CD4-positive, alpha-beta T cell treated with Interleukin-21 for 1 hour (primary cell): ENCODE results near the gene FER.
"Not testable (repeated sequence)": the region's sequence is repeated elsewhere in the genome, so short reads cannot be mapped to it uniquely, and the experiment has no call there.

Experiments used
- DNase-seq: peaks from one replicate; pipeline ENCODE4 v3.0.0-alpha.2; 2020

FER gene

GRCh38 chr5:108899244-108899643, 151.5 kb downstream of the FER start:
- DNase-seq: not testable (repeated sequence)

DNA sequence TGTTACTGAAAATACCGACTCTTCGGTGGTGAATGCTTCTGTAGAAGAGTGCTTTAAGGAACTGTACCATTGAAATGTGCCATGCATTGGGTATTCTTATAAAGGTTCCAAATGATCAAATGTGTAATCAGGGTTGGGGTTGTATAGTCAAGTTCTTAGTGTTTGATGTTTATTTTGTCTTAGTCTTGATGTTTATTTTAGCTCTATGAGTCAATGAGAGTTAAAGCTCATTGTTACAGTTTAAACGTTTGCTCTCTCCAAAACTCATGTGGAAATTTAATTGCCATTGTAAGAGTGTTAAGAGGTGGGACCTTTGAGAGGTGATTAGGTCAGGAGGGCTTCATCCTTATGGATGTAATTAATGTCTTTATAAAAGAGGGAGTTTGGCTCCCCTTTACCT, 153.0 kb downstream of the FER start:
- DNase-seq: no peak

GRCh38 chr5:108905805-108906204, 158.1 kb downstream of the FER start:
- DNase-seq: no peak

DNA sequence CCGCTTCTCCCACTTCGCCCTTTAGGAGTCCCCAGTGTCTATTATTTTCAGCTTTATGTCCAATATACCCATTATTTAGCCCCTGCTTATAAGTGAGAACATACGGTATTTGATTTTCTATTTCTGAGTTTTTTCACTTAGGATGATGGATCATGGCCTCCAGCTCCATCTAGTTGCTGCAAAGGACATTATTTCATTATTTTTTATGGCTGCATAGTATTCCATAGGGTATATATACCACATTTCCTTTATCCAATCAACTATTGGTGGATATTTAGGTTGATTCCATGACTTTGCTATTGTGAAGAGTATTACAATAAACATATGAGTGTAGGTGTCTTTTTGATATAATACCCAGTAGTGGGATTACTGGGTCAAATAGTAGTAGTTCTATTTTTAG, 162.9 kb downstream of the FER start:
- DNase-seq: no peak

DNA sequence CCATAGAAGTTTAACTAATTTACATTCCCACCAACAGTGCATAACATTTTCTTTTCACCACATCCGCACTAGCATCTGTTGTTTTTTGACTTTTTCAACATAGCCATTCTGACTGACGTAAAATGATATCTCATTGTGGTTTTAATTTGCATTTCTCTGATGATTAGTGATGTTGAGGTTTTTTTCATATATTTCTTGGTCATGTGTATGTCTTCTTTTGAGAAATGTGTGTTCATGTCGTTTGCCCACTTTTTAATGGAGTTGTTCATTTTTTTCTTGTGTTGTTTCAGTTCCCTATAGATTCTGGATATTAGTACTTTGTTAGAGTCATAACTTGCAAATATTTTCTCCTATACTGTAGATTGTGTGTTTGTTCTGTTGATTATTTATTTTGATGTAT, 163.4 kb downstream of the FER start:
- DNase-seq: no peak

DNA sequence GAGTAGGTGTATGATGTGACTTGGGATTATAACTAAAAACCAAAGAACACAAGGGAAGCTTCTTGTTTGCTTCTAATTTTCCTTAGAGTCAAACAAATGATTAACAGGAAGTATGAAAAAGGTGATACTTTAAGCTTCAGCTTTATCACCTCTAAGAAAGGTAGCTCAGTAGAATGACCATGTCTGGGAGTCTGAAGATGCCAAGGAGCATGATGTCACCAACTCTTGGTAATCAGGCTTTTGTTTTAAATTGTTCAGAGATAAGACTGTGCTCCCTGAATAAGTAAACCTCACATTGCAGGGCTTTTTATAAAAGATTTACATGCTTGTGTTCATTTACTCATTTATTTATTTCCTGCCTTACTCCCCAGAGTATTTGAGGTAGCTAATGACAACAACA, 169.9 kb downstream of the FER start:
- DNase-seq: no peak

- peak; percentile 10 for DNase-seq
Measured at GRCh38 chr5:108919591-108920326, 172.1 kb downstream of the FER start.

GRCh38 chr5:108924457-108924961, 176.8 kb downstream of the FER start:
- DNase-seq: no peak

DNA sequence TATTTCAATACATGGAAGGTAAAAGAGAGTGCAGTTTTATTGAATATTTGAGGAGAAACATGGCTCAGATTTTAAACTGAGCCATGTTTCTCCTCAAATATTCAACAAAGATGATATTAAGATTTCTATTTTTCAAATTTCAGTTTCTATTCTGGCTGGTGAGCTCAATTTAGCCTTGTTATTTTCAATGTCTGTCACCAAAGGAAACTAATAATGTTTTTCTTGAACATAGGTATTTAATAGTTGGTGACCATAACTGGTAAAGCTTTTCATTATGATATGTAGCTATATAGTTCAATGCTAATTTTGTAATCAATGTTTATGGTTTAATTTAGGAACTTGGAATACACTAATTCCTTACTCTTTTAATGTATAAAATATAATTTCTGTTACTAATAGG, 177.4 kb downstream of the FER start:
- no peak for DNase-seq

GRCh38 chr5:108930107-108930506, 182.4 kb downstream of the FER start:
- DNase-seq: no peak

DNA sequence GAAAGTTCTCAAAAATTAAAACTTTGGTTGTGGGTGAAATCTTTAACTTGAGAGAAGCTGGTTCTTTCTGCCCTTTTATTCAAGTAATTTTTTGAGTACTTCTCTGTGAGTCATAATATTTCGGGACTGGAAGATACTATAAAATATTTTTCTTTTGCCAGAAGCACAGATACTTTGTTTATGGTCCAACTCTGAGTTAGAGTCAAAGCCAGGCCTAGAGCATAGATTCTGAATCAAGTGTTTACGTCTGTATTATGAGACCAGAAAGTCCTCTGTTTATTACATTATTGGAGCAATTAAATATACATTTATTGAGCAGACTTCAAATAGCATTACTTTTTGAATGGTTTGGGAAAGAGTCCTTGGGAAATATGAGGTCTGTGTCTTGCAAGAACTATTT, 187.9 kb downstream of the FER start:
- DNase-seq: no peak

GRCh38 chr5:108937221-108937620, 189.5 kb downstream of the FER start:
- no peak for DNase-seq

- no peak for DNase-seq
Measured at GRCh38 chr5:108940506-108940905, 192.8 kb downstream of the FER start.

- no peak for DNase-seq
Measured at GRCh38 chr5:108941746-108942145, 194.0 kb downstream of the FER start.

- DNase-seq: no peak
Measured at GRCh38 chr5:108942701-108943100, 195.0 kb downstream of the FER start.

DNA sequence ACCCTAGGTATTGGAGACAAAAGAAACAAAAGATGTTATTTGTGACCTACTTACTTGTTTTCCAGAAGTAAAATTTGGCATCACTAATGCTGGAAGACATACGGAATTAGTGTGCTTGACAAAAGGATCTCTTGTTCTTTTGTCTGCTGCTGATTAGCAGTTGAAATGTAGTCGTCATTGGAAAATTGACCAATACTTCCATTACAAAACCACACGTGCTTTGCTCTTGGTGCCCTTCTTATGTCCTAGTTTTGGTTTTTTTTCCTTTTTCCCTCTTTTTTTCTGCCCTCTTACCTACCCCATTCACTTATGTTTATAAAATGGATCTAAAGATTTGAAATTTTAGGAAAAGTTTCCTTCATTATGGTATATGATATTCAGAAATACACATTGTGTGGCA, 197.4 kb downstream of the FER start:
- DNase-seq: no peak

DNA sequence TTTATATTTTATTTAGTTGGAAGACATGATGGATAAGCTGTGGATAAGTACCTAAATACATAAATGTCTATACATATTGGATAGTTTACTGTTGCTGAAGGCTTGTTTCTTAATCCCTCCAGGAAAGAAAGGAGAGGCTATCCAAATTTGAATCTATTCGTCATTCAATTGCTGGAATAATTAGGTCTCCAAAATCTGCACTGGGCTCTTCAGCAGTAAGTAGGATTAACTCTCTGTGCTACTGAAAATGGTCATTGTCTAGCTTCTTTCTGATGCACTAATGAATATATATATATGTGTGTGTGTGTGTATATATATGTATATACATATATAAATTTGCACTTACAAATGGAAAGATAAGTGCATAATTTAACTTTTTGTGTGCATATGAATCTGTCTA, 198.3 kb downstream of the FER start:
- DNase-seq: no peak

GRCh38 chr5:108947164-108947563, 199.5 kb downstream of the FER start:
- no peak for DNase-seq

- no peak for DNase-seq
Measured at GRCh38 chr5:108950276-108950675, 202.6 kb downstream of the FER start.

- DNase-seq: no peak
Measured at GRCh38 chr5:108953940-108954339, 206.2 kb downstream of the FER start.

DNA sequence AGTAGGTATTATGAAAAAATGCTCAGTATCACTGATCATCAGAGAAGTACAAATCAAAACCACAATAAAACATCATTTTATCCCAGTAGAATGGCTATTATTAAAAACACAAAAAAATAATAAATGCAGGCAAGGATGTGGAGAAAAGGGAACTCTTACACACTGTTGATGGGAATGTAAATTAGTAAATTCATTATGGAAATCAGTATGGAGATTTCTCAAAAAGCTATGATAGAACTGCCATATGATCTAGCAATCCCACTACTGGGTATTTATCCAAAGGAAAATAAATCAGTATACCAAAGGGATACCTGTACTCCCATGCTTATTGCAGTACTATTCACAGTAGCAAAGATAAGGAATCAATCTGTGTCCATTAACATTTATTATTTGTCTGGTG, 209.6 kb downstream of the FER start:
- DNase-seq: no peak

DNA sequence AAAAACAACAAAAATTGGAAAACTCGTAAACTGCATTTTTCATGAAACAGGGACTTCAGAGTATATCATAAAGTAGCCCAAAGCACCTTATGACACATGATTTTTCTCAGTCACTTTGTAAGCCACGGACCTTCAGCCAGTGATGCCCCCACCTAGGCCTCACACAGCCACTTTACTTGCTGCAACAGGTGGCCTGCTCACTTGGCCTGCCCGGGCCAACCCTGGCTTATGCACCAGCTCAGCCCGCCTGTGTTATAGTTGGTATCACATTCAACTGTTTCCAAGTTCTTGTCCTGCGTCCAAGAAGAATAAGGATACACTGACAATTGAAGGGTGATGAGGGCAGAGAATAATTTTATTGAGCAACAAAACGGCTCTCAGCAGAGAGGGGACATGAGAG, 219.2 kb downstream of the FER start:
- DNase-seq: no peak

DNA sequence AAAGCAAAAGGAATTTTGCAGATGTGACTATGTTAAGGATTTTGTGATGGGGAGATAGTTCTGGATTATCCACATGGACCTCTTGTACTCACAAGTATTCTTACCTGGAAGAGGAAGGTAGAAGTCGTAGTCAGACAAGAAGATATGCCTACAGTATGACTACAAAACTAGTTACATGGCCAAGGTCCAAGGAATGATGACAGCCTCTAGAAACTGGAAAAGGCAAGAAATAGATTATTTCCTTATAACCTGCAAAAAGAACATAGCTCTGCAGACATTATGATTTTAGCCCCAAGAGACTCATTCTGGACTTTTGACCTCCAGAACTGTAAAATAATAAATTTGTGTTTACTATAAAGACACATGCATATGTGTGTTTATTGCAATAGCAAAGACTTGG, 226.9 kb downstream of the FER start:
- DNase-seq: no peak

DNA sequence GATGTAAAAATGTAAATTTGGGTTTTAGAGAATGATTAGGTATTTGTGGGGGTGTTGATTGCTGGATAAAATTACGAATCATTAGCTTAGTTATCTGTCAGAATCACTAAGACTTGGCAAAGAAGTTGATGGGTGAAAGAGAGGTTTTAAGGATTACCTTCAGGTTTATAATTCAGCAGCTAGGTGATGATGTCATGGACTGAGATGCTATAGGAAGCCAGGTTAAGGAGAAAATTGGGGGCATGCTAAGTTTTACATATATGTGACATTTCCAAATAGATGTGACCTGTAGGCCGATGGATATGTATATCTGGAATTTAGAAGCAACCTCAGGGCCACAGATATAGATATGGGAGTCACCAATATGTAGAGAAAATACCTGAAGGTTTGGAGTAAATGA, 228.0 kb downstream of the FER start:
- no peak for DNase-seq

DNA sequence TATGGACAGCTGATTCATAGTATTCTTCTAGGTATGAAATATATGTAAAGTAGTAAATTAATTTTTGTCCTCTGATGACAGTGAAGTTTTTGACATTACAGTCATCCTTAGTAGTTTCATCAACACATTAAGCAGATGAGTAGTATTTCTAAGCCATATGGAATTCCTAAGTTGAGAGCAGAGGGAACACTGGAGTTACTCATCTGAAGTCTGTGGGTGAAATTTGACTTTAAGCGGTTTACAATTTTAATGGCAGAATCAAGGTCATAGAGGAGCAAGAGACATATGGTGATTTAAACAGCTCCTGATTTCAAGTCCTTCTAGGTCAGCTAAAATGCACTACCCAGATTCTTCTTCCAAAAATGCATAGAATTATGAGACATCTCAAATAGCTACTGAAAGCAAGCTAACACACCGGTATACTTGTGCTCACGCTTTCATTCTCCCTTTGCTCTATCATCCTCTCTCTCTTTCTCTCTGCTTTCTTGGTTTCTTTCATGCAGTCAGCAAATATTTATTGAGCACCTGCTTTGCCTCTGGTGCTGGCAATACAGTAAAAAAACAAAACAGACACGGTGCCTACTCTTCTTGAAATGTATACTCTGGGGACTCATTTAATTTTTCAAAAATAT, 235.9 kb downstream of the FER start:
- DNase-seq: no peak
